Measurements from ENCODE around the gene TGFBR3L.

The TGFBR3L gene

GRCh38 chr19:7962644-7963268, 48.1 kb downstream of the TGFBR3L start:
- TF ChIP-seq CTCF (conservative IDR thresholded peaks at IDR 0.05; ENCODE audit: low read depth, low read length) = no peak
- no peaks in the 10 kb centered on the region for H4K20me1 ChIP-seq (ENCODE audit: insufficient read depth)
- H3K27ac ChIP-seq = no peak overlapping the region
- 0 out of 2 replicates have a peak, but pooled peaks cover 4% of the 10 kb centered on the region for H3K36me3 ChIP-seq (ENCODE audit: insufficient read depth)
- H3K27me3 ChIP-seq (ENCODE audit: insufficient read depth, low read depth) = no peaks in the 10 kb centered on the region
- H3K4me1 ChIP-seq (ENCODE audit: low read depth, poor library complexity, severe bottlenecking) = no peaks in the 10 kb centered on the region
- no peaks in the 10 kb centered on the region for H3K79me2 ChIP-seq (ENCODE audit: insufficient read depth, low read depth)
- H3K4me3 ChIP-seq (IDR thresholded peaks at IDR 0.05; ENCODE audit: insufficient read depth, low read depth, low read length) = no peak overlapping the region
- no peak overlapping the region for H2AFZ ChIP-seq (ENCODE audit: low read depth)
- no peak overlapping the region for H3K9ac ChIP-seq
- no peak overlapping the region for H3K4me2 ChIP-seq

GRCh38 chr19:7963566-7963965, 48.9 kb downstream of the TGFBR3L start:
- H3K27ac ChIP-seq = no peak overlapping the region
- H3K36me3 ChIP-seq (ENCODE audit: insufficient read depth) = 0 out of 2 replicates have a peak, but pooled peaks cover 4% of the 10 kb centered on the region
- TF ChIP-seq CTCF (conservative IDR thresholded peaks at IDR 0.05; ENCODE audit: low read depth, low read length) = no peak

GRCh38 chr19:7965259-7965841, 50.7 kb downstream of the TGFBR3L start:
- Histone ChIP-seq H2AFZ (ENCODE audit: low read depth) (no peak overlapping the region), H3K4me3 (IDR thresholded peaks at IDR 0.05; ENCODE audit: insufficient read depth, low read depth, low read length) (no peak overlapping the region), H3K4me1 (ENCODE audit: low read depth, poor library complexity, severe bottlenecking) (no peaks in the 10 kb centered on the region), H3K27me3 (ENCODE audit: insufficient read depth, low read depth) (no peaks in the 10 kb centered on the region), H3K79me2 (ENCODE audit: insufficient read depth, low read depth) (no peaks in the 10 kb centered on the region), H4K20me1 (ENCODE audit: insufficient read depth) (no peaks in the 10 kb centered on the region), H3K27ac (no peak overlapping the region), H3K9ac (no peak overlapping the region), H3K36me3 (ENCODE audit: insufficient read depth) (0 out of 2 replicates have a peak, but pooled peaks cover 4% of the 10 kb centered on the region), H3K4me2 (no peak overlapping the region)
- no peak for TF ChIP-seq CTCF (conservative IDR thresholded peaks at IDR 0.05; ENCODE audit: low read depth, low read length)

More at GRCh38 chr19:7963566-7963965, 48.9 kb downstream of the TGFBR3L start:
- no peaks in the 10 kb centered on the region for H3K79me2 ChIP-seq (ENCODE audit: insufficient read depth, low read depth)
- no peak overlapping the region for H2AFZ ChIP-seq (ENCODE audit: low read depth)
- no peaks in the 10 kb centered on the region for H3K4me1 ChIP-seq (ENCODE audit: low read depth, poor library complexity, severe bottlenecking)
- no peak overlapping the region for H3K4me3 ChIP-seq (IDR thresholded peaks at IDR 0.05; ENCODE audit: insufficient read depth, low read depth, low read length)
- no peak overlapping the region for H3K9ac ChIP-seq
- H3K4me2 ChIP-seq = no peak overlapping the region
- H4K20me1 ChIP-seq (ENCODE audit: insufficient read depth) = no peaks in the 10 kb centered on the region
- no peaks in the 10 kb centered on the region for H3K27me3 ChIP-seq (ENCODE audit: insufficient read depth, low read depth)

GRCh38 chr19:7965921-7966665, 51.5 kb downstream of the TGFBR3L start:
- H4K20me1 ChIP-seq (ENCODE audit: insufficient read depth) = no peaks in the 10 kb centered on the region
- H3K4me2 ChIP-seq = no peak overlapping the region
- H3K4me1 ChIP-seq (ENCODE audit: low read depth, poor library complexity, severe bottlenecking) = no peaks in the 10 kb centered on the region
- H3K27ac ChIP-seq = no peak overlapping the region
- H3K4me3 ChIP-seq (IDR thresholded peaks at IDR 0.05; ENCODE audit: insufficient read depth, low read depth, low read length) = no peak overlapping the region
- H3K27me3 ChIP-seq (ENCODE audit: insufficient read depth, low read depth) = no peaks in the 10 kb centered on the region
- H3K9ac ChIP-seq = no peak overlapping the region
- 0 out of 2 replicates have a peak, but pooled peaks cover 4% of the 10 kb centered on the region for H3K36me3 ChIP-seq (ENCODE audit: insufficient read depth)
- H2AFZ ChIP-seq (ENCODE audit: low read depth) = no peak overlapping the region
- no peak for TF ChIP-seq CTCF (conservative IDR thresholded peaks at IDR 0.05; ENCODE audit: low read depth, low read length)
- H3K79me2 ChIP-seq (ENCODE audit: insufficient read depth, low read depth) = no peaks in the 10 kb centered on the region

Measured in KMS-11 (cell line).